Neural progenitor cell (in vitro differentiated cells): ENCODE results near the gene FNIP2.
"Not testable (repeated sequence)": the region's sequence is repeated elsewhere in the genome, so short reads cannot be mapped to it uniquely, and the experiment has no call there.

Experiments
- EZH2 ChIP-seq: fragments of 200-600 bp; sonication (generic); IDR thresholded peaks from 2 replicates; pipeline ENCODE4 v1.6.1; 2017; ENCODE audit warnings: antibody characterized with exemption, mild to moderate bottlenecking, moderate library complexity
- EZH2phosphoT487 ChIP-seq: fragments of 200-600 bp; sonication (generic); IDR thresholded peaks from 2 replicates; pipeline ENCODE4 v1.6.1; 2017; ENCODE audit warnings: antibody characterized with exemption
- TF ChIP-seq, protein P1 (sequence below): fragments of 200-600 bp; sonication (generic); IDR thresholded peaks from 2 replicates; pipeline ENCODE4 v1.5.1; 2017; ENCODE audit warnings: antibody characterized with exemption, mild to moderate bottlenecking

DNA sequence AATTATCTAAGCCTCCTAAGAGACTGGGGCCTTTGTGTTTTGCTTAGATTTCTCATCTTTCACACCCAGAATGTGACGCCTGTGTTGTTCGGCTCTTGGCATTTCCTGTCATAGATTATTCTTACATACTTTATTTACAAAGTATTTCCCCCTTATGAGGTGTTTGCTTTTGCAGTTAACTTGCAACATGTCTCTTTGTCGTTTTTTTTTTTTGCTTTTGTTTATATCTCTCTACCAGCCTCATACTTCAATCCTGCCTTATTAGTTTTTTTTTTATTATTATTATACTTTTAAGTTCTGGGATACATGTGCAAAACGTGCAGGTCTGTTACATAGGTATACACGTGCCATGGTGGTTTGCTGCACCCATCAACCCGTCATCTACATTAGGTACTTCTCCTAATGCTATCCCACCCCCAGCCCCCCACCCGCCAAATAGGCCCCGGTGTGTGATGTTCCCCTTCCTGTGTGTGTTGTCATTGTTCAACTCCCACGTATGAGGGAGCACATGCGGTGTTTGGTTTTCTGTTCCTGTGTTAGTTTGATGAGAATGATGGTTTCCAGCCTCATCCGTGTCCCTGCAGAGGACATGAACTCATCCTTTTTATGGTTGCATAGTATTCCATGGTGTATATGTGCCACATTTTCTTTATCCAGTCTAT lies 127.9 kb downstream of the FNIP2 start:
- TF ChIP-seq EZH2phosphoT487, EZH2: not testable (repeated sequence)
- TF ChIP-seq, protein P1, sequence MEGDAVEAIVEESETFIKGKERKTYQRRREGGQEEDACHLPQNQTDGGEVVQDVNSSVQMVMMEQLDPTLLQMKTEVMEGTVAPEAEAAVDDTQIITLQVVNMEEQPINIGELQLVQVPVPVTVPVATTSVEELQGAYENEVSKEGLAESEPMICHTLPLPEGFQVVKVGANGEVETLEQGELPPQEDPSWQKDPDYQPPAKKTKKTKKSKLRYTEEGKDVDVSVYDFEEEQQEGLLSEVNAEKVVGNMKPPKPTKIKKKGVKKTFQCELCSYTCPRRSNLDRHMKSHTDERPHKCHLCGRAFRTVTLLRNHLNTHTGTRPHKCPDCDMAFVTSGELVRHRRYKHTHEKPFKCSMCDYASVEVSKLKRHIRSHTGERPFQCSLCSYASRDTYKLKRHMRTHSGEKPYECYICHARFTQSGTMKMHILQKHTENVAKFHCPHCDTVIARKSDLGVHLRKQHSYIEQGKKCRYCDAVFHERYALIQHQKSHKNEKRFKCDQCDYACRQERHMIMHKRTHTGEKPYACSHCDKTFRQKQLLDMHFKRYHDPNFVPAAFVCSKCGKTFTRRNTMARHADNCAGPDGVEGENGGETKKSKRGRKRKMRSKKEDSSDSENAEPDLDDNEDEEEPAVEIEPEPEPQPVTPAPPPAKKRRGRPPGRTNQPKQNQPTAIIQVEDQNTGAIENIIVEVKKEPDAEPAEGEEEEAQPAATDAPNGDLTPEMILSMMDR: not testable (repeated sequence)
